ENCODE results near the gene FGFR1OP2.

DNA sequence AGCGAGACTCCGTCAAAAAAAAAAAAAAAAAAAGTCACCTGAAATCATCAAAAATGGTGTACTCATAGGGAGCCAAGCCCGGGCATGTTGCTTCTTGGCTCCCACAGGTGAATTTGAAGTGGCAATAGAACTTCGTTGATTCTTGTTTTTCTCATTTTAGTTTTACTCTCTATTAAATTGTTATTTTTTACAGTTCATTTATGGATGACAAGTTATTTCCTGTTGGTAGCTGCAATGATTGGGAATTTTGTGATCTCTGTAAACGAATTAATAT is 74.6 kb downstream of the FGFR1OP2 start:
- TF ChIP-seq POLR2A (IDR thresholded peaks at IDR 0.05), result no peak
- TF ChIP-seq, protein P1, sequence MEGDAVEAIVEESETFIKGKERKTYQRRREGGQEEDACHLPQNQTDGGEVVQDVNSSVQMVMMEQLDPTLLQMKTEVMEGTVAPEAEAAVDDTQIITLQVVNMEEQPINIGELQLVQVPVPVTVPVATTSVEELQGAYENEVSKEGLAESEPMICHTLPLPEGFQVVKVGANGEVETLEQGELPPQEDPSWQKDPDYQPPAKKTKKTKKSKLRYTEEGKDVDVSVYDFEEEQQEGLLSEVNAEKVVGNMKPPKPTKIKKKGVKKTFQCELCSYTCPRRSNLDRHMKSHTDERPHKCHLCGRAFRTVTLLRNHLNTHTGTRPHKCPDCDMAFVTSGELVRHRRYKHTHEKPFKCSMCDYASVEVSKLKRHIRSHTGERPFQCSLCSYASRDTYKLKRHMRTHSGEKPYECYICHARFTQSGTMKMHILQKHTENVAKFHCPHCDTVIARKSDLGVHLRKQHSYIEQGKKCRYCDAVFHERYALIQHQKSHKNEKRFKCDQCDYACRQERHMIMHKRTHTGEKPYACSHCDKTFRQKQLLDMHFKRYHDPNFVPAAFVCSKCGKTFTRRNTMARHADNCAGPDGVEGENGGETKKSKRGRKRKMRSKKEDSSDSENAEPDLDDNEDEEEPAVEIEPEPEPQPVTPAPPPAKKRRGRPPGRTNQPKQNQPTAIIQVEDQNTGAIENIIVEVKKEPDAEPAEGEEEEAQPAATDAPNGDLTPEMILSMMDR (IDR thresholded peaks at IDR 0.05), result no peak
